Skeletal muscle satellite cell (primary cell): ENCODE data around the gene SPRN.

Experiments used
- H3K27me3 ChIP-seq: 2 replicates; pipeline ENCODE4 v1.7.0; 2013; ENCODE audit warnings: low read length; ENCODE audit not compliant: control insufficient read depth, insufficient read depth
- H3K36me3 ChIP-seq: 2 replicates; pipeline ENCODE4 v1.7.0; 2013; ENCODE audit warnings: mild to moderate bottlenecking, control low read depth, low read length; ENCODE audit not compliant: insufficient read depth
- H3K4me1 ChIP-seq: 2 replicates; pipeline ENCODE4 v1.7.0; 2013; ENCODE audit warnings: low read length; ENCODE audit not compliant: control insufficient read depth, insufficient read depth
- H3K4me2 ChIP-seq: 2 replicates; pipeline ENCODE4 v1.7.0; 2013; ENCODE audit warnings: mild to moderate bottlenecking, low read length
- H3K4me3 ChIP-seq: 2 replicates; pipeline ENCODE4 v1.7.0; 2013; ENCODE audit warnings: low read length
- H3K9ac ChIP-seq: 2 replicates; pipeline ENCODE4 v1.7.0; 2013; ENCODE audit warnings: mild to moderate bottlenecking, low read depth, low read length, moderate library complexity
- H3K9me3 ChIP-seq: replicated peaks from 2 replicates; pipeline ENCODE4 v1.7.0; 2013; ENCODE audit warnings: mild to moderate bottlenecking, control low read depth, low read length

The SPRN gene

DNA sequence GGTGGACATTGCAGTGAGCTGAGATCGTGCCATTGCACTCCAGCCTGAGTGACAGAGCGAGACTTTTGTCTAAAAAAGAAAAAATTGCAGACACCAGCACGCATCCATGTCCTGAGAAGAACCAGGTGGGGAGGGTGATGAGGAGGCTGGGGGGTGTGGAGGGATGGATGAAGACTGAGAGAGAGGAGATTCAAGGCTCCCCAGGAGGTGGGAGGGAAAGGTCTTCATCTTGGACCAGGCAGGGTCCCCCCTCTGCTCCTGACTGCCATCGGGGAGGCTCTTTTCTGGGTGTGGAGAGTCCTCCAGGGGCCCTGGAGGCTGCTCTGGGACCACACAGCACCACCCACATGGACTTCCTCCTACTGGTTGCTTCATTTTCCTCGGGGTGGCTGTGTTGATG, 30.8 kb upstream of the SPRN start:
- Histone ChIP-seq H3K4me3 (no peak overlapping the region), H3K4me2 (no peak overlapping the region), H3K36me3 (no peaks in the 10 kb centered on the region), H3K9ac (no peak overlapping the region), H3K4me1 (no peaks in the 10 kb centered on the region), H3K9me3 (no peaks in the 10 kb centered on the region), H3K27me3 (no peaks in the 10 kb centered on the region)

DNA sequence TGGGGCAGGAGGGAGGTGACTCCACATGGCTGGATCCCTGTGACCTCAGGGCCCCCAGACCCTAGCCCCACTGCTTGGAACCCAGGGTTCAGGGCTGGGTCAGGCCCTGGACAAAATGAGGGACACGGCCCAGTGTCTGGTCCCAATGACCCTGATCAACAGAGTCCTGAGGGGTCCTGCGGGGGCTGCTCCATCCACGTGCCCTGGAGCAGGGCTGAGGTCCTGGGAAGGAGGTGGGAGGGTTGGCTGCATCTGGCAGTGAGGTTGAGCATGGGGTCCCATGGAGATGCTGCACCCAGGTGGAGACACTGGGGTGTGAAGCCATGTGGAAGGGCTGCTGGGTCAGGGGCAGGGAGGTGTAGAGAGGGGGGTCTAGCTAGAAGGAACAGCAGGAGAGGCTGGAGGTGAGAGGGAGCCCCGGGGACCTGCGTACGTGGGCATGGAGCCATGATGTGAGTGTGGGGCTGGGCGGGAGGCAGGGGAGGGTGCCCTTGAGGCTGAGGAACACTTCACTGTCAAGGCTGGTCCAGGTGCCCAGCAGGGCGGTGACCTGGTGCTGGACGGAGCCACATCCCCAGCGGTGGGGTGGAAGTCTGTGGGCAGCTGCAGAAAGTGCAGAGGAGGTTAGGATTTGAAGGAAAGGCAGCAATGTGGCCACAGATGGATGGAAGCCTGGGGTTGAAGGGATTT, 29.9 kb upstream of the SPRN start:
- H3K36me3 ChIP-seq, result no peaks in the 10 kb centered on the region
- no peaks in the 10 kb centered on the region for H3K27me3 ChIP-seq
- no peaks in the 10 kb centered on the region for H3K9me3 ChIP-seq
- no peak overlapping the region for H3K4me2 ChIP-seq
- no peak overlapping the region for H3K4me3 ChIP-seq
- no peak overlapping the region for H3K9ac ChIP-seq
- H3K4me1 ChIP-seq, result no peaks in the 10 kb centered on the region

DNA sequence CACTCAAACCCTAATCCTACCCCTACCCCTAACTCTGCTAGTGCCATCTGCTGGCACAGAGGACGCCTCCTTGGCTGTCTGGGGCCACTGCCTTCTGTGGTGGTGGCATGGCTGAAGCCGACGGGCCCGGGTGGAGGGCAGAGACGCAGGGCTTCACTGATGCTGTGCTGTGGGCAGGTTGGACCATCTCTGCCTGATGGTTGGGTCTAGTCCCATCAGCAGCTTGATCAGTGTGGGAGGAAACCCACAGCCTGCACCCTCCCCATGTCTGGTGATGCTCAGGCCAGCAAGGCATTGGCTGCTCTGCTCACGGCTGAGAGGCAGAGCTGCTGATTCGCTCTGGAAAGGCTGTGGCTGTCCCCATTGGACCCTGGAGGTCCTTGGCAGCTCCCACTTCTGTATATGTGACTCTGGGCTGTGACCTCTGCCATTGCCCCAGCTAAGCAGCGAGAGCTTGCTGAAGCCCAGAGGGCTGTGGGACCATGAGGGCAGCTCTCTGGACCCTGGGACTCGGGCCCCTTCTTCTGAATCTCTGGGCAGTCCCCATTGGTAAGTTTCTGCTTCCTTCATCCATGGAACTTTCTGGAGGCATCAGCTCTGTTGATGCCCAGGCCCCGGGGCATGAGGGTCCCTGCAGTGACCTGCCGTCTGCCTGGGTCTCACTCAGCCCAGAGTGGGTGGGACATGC, 29.2 kb upstream of the SPRN start, which contains the start of gene SCART1:
Gene SCART1 (plus strand): TSS at position 430 of the 688 bp plus-strand sequence. CDS start 53 bp downstream, at position 483.
- H3K27me3 ChIP-seq, result no peaks in the 10 kb centered on the region
- no peaks in the 10 kb centered on the region for H3K36me3 ChIP-seq
- no peaks in the 10 kb centered on the region for H3K4me1 ChIP-seq
- no peaks in the 10 kb centered on the region for H3K9me3 ChIP-seq
- H3K4me3 ChIP-seq, result no peak within 1 kb of the TSS
- H3K4me2 ChIP-seq, result no peak within 1 kb of the TSS
- no peak within 1 kb of the TSS for H3K9ac ChIP-seq

DNA sequence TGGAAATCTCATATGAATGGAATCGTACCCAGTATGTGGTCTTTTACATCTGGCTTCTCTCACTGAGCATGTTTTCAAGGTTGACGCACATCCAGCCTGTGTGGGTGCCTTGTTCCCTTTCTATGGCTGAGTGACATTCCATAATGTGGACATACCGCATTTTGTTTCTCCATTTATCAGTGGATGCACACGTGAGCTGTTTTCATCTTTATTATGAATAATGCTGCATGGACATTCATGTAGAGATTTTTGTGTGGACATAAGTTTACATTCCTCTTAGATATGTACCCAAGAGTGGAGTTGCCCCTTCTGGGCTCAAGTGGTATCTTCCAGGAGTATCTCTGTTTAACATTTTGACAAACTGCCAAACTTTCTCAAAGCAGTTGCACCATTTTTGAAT, 28.0 kb upstream of the SPRN start:
- H3K9ac ChIP-seq, result no peak overlapping the region
- peaks cover 7% of the 10 kb centered on the region for H3K9me3 ChIP-seq
- H3K36me3 ChIP-seq, result no peaks in the 10 kb centered on the region
- no peaks in the 10 kb centered on the region for H3K27me3 ChIP-seq
- H3K4me2 ChIP-seq, result no peak overlapping the region
- H3K4me3 ChIP-seq, result no peak overlapping the region
- H3K4me1 ChIP-seq, result no peaks in the 10 kb centered on the region

DNA sequence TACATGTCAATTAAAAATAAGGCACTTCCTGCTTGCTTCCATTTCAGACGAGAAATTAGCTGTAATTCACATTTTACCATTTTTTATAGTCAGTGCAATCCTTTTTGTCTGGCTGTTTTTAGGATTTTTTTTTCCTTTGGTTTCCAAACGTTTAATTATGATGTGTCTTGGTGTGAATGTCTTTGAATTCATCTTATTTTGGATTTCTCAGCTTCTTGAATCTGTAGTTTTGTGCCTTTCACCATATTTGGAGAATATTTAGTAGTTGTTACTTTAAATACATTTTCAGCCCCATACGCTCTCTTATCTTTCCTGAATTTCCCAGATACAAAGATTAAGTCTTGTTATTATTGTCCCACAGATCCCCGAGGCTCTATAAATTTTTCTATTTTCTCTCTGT, 26.9 kb upstream of the SPRN start:
- no peak overlapping the region for H3K4me2 ChIP-seq
- H3K4me3 ChIP-seq, result no peak overlapping the region
- H3K9me3 ChIP-seq, result peaks cover 7% of the 10 kb centered on the region

DNA sequence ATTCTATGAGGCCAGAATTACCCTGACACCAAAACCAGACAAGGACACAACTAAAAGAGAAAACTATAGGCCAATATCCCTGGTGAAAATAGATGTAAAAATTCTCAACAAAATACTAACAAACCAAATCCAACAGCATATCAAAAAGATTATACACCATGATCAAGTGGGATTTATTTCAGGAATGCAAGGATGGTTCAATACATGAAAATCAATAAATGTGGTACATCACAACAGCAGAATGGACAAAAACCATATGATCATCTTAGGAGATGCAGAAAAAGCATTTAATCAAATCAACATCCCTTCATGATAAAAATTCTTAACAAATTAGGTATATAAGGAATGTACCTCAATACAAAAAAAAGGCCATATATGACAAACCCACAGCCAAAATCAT, 23.7 kb upstream of the SPRN start:
- Histone ChIP-seq H3K9me3 (peaks cover 7% of the 10 kb centered on the region), H3K4me1 (no peaks in the 10 kb centered on the region), H3K27me3 (no peaks in the 10 kb centered on the region)

More for the DNA sequence above, 26.9 kb upstream of the SPRN start:
- no peaks in the 10 kb centered on the region for H3K4me1 ChIP-seq
- no peaks in the 10 kb centered on the region for H3K36me3 ChIP-seq
- no peak overlapping the region for H3K9ac ChIP-seq
- H3K27me3 ChIP-seq, result no peaks in the 10 kb centered on the region

DNA sequence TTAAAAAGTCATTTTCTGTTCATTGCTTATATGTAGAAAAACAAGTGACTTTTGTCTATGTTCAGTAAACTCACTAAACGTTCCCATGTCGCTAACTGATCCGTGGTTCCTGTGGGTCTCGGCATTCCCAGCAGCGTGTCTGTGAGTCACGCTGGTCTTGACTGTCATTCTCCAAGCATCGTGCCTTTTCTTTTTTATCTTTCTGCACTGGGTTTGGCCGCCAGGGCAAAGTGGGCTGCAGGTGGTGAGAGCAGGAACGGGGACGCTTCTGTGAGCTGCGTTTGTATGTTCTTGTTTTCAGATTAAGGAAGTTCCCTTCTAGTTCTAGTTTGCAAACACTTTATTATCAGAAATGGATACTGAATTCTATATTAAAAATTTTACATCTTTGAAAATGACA, 22.6 kb upstream of the SPRN start:
- Histone ChIP-seq H3K4me2 (no peak overlapping the region), H3K9me3 (peaks cover 7% of the 10 kb centered on the region), H3K4me1 (no peaks in the 10 kb centered on the region), H3K9ac (no peak overlapping the region), H3K36me3 (no peaks in the 10 kb centered on the region), H3K4me3 (no peak overlapping the region), H3K27me3 (no peaks in the 10 kb centered on the region)

More for the DNA sequence above, 23.7 kb upstream of the SPRN start:
- H3K9ac ChIP-seq, result no peak overlapping the region
- no peak overlapping the region for H3K4me3 ChIP-seq
- H3K4me2 ChIP-seq, result no peak overlapping the region
- no peaks in the 10 kb centered on the region for H3K36me3 ChIP-seq

DNA sequence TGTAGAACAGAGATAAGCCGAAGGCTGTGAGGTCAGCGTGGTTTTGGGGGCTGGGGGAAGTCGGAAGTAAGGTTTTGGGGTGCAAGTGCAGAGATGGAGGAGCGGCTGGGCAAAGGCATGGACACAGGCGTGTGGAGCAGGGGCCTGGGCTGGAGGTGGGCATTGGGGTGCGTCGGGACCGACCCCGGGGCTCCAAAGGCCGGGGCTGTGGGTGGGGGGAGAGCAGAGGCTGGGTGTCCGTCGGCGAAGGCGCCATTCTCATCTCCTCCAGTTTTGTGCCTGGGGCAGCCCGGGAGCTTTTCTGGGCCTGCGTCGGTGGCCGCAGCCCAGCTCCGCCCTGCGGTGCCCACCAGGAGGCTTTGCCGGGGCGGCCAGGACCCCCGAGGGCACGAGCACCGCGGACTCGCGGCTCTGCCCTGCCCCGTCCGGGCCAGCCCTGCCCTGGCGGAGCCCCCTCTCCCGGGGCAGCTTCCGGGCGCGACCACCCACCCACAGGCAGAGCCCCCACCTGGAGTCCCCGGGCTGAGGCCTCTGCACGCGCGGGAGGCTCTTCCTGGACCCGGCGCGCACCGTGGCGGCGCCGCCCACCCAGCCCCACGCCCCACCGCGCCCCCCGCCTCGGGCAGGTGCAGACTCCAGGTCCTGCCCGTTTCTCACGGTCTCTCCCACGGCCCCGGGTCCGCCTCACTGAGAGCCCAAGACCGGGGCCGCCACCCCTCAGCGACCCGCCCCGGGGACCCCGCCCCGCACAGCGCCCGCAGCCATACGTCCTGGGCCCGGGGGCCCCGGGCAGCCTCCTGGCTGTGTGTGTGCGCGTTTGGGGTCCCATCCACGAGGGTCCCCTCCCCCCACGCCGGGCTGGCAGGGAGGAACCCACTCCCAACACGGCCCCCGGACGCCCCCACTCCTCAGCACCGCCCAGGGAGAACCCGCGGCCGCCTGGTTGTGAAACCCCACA, 21.6 kb upstream of the SPRN start:
- no peak overlapping the region for H3K9ac ChIP-seq
- no peaks in the 10 kb centered on the region for H3K4me1 ChIP-seq
- H3K9me3 ChIP-seq, result peaks cover 7% of the 10 kb centered on the region
- no peaks in the 10 kb centered on the region for H3K36me3 ChIP-seq
- no peaks in the 10 kb centered on the region for H3K27me3 ChIP-seq
- H3K4me3 ChIP-seq, result no peak overlapping the region
- no peak overlapping the region for H3K4me2 ChIP-seq

DNA sequence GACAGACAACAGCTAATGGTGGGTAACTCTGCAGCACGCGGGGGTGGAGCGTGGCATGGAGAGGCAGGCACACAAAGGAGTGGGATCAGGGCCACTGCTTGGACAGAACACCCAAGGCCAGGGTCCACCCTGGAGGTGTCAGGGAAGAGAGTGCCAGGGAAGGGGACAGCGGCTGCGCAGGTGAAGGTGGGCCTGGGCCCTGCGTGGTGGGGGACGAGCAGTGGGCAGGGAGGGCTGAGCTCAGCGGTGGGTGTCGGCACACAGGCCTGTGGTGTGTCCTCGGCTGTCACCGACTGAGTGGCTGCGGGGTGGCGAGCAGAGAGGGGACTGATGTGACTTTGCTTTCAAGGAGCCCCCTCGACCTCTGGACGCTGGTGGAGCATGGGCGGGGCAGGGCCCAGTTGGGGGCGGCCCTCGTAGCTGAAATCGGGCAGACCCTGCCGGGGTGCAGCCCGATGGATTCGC, 20.9 kb upstream of the SPRN start:
- H3K36me3 ChIP-seq, result no peaks in the 10 kb centered on the region
- no peaks in the 10 kb centered on the region for H3K27me3 ChIP-seq
- peaks cover 7% of the 10 kb centered on the region for H3K9me3 ChIP-seq
- no peak overlapping the region for H3K9ac ChIP-seq
- no peaks in the 10 kb centered on the region for H3K4me1 ChIP-seq
- H3K4me2 ChIP-seq, result no peak overlapping the region
- H3K4me3 ChIP-seq, result no peak overlapping the region

DNA sequence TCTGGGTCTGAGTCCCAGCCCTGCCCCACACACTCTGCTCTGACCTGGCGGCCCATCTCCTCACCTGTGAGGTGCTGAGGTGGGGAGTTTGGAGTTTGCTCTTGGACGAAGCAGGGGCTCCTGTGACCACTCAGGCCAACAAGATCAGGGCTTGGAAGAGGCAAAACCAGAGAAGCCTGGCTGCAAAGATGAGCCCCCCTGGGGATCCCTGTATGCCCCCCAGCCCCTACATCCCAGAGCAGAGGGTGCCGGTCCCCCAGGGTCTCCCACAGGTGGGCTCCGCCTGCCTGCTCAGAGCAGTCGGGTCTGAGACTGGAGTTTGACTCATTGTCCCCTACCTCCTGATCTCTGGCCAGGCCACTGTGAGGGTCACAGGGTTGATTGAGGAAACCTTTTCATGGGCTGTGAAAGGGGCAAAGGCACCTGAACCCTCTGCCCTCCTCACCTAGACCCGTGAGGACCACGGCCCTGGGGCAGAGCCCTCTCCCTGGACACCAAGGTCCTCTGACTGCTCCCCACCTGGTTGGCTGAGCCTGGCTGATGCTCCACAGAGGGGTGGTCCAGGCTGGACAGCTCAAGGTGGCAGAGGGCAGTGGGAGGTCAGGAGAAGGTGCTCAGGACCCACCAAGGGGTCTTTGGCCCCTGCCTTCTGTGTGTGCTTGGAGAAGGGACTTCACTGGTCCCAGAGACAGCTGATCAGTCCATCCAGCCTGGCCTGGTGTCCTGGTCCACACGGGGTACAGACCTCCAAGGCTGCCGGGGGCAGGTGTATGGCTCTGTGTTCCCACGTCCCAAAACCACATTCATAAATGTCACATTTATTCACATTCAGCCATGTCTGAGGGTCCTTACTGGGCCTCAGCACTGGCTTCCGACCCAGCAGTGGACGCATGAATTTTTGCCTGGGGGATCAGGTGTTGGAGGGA, 20.2 kb upstream of the SPRN start:
- Histone ChIP-seq H3K4me3 (no peak overlapping the region), H3K4me1 (no peaks in the 10 kb centered on the region), H3K36me3 (no peaks in the 10 kb centered on the region), H3K27me3 (no peaks in the 10 kb centered on the region), H3K4me2 (no peak overlapping the region), H3K9me3 (peaks cover 7% of the 10 kb centered on the region), H3K9ac (no peak overlapping the region)
